ENCODE results near the gene CDH12.

CDH12 gene

GRCh38 chr5:21802869-21803490 is 1050.2 kb downstream of the CDH12 start:
- DNase-seq (ENCODE audit: low read depth in 1 of 2, low spot score in 1 of 2), result no peak
- H3K27ac ChIP-seq (replicated peaks), result no peak overlapping the region
- no peaks in the 10 kb centered on the region for H3K27me3 ChIP-seq (ENCODE audit: insufficient read depth, poor library complexity, severe bottlenecking)
- H3K4me3 ChIP-seq (replicated peaks; ENCODE audit: insufficient read depth, low read length), result no peak overlapping the region
- TF ChIP-seq POLR2AphosphoS5 (IDR thresholded peaks at IDR 0.05; ENCODE audit: low read depth) (no peak), GABPA (IDR thresholded peaks at IDR 0.05; ENCODE audit: low read depth) (no peak), REST (IDR thresholded peaks at IDR 0.05; ENCODE audit: insufficient replicate concordance, low read depth) (no peak)

DNA sequence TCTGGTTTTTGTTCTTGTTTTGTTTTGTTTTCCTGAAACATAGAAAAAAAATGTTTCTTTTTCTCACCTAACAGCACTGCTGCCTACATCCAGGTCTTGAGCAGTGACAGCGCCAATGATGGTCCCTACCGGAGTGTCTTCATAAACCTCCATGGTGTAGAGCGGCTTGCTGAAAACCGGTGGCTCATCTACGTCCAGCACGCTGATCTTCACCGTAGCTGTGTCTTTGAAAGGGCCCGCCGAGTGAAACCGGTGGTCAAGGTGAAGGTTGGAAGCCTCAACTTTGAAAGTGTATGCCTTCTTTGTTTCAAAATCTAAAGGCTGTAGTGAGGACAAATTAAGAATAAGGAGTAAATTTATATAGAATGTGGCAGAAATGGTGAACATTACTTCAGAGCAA is 1051.0 kb downstream of the CDH12 start:
- Histone ChIP-seq H3K27ac (replicated peaks) (no peak overlapping the region), H3K27me3 (ENCODE audit: insufficient read depth, poor library complexity, severe bottlenecking) (no peaks in the 10 kb centered on the region), H3K4me3 (replicated peaks; ENCODE audit: insufficient read depth, low read length) (no peak overlapping the region)
- TF ChIP-seq REST (IDR thresholded peaks at IDR 0.05; ENCODE audit: insufficient replicate concordance, low read depth) (no peak), POLR2AphosphoS5 (IDR thresholded peaks at IDR 0.05; ENCODE audit: low read depth) (no peak), CTCF (IDR thresholded peaks at IDR 0.05; ENCODE audit: insufficient read depth, low read length) (no peak), SPI1 (IDR thresholded peaks at IDR 0.05; ENCODE audit: borderline replicate concordance, low read depth) (no peak), GABPA (IDR thresholded peaks at IDR 0.05; ENCODE audit: low read depth) (no peak)
- no peak for DNase-seq (ENCODE audit: low read depth in 1 of 2, low spot score in 1 of 2)

DNA sequence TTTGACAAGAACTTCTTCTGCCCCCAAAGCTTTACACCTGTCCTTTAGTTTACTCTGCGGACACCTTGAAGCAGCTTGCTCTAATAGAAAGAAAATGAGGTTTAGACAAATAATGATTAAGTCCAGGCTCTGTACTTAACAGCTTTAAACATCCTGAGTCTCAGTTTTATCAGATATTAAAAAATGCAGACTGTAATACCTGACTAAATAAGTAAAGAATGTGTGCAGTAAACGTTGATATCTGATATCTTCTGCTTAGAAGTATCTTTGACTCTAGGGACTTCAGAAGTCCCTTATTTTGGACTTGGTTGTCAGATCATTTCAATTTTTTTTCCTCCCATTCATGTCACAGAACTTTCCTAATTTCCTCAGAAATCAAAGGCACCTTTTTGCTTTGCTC is 1060.4 kb downstream of the CDH12 start:
- DNase-seq (ENCODE audit: low read depth in 1 of 2, low spot score in 1 of 2), result no peak
- no peak for TF ChIP-seq CTCF (IDR thresholded peaks at IDR 0.05; ENCODE audit: insufficient read depth, low read length)
- TF ChIP-seq REST (IDR thresholded peaks at IDR 0.05; ENCODE audit: insufficient replicate concordance, low read depth), result no peak
- TF ChIP-seq SPI1 (IDR thresholded peaks at IDR 0.05; ENCODE audit: borderline replicate concordance, low read depth), result no peak
- no peak for TF ChIP-seq GABPA (IDR thresholded peaks at IDR 0.05; ENCODE audit: low read depth)
- no peak for TF ChIP-seq POLR2AphosphoS5 (IDR thresholded peaks at IDR 0.05; ENCODE audit: low read depth)
- Histone ChIP-seq H3K27me3 (ENCODE audit: insufficient read depth, poor library complexity, severe bottlenecking) (no peaks in the 10 kb centered on the region), H3K4me3 (replicated peaks; ENCODE audit: insufficient read depth, low read length) (no peak overlapping the region), H3K27ac (replicated peaks) (no peak overlapping the region)
